ENCODE data around the gene PCARE.

The PCARE gene

DNA sequence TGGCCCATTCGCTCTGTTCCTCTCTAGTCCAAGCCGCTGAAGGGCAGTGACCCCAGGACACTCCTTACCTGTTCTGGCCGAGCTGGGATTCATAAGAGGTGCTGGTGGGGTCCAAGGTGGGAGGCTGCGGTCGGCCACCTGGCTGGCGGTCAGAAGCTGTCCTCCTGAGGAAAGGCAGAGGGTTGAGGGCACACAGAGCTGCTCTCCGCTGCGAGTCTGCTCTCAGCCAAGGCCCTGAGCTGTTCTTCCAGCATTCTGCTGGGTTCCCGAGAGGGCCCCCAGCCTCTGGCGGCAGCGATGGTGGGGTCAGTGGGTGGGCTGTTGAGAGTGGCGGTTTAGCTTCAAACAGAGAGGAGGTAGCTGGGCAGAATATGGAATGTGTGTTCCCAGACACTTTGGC lies 3.8 kb downstream of the PCARE start:
- in situ Hi-C loops (cut with MboI; ENCODE audit: low sequenced_read_pairs, unreplicated experiment): no loop called here
- TF ChIP-seq, protein P1, sequence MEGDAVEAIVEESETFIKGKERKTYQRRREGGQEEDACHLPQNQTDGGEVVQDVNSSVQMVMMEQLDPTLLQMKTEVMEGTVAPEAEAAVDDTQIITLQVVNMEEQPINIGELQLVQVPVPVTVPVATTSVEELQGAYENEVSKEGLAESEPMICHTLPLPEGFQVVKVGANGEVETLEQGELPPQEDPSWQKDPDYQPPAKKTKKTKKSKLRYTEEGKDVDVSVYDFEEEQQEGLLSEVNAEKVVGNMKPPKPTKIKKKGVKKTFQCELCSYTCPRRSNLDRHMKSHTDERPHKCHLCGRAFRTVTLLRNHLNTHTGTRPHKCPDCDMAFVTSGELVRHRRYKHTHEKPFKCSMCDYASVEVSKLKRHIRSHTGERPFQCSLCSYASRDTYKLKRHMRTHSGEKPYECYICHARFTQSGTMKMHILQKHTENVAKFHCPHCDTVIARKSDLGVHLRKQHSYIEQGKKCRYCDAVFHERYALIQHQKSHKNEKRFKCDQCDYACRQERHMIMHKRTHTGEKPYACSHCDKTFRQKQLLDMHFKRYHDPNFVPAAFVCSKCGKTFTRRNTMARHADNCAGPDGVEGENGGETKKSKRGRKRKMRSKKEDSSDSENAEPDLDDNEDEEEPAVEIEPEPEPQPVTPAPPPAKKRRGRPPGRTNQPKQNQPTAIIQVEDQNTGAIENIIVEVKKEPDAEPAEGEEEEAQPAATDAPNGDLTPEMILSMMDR (IDR thresholded peaks at IDR 0.05; ENCODE audit: borderline replicate concordance, control extremely low read depth, extremely low read depth, insufficient read depth, missing control alignments): no peak
- DNase-seq (ENCODE audit: low spot score): no peak

DNA sequence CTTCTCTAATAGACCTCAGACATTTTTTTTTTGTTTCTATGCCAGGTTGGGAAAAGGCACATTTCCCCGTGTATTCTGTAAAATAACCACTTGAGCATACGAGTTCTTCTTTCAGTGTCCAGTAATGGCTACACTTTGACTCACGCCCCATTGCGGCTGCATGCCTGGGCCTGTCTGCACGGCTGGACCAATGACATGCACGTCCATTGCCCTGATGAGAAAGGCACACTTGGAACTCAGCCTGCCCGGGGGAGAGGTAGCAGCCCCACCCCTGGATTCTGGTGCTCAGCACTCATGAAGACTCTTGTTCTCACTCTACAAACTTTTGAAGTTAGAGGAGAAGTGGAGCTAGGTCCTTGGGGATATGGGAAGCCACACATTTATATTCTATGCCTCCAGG lies 5.8 kb downstream of the PCARE start:
- in situ Hi-C loops (cut with MboI; ENCODE audit: low sequenced_read_pairs, unreplicated experiment): no loop called here
- TF ChIP-seq, protein P1 (IDR thresholded peaks at IDR 0.05; ENCODE audit: borderline replicate concordance, control extremely low read depth, extremely low read depth, insufficient read depth, missing control alignments): no peak
- DNase-seq (ENCODE audit: low spot score): no peak

DNA sequence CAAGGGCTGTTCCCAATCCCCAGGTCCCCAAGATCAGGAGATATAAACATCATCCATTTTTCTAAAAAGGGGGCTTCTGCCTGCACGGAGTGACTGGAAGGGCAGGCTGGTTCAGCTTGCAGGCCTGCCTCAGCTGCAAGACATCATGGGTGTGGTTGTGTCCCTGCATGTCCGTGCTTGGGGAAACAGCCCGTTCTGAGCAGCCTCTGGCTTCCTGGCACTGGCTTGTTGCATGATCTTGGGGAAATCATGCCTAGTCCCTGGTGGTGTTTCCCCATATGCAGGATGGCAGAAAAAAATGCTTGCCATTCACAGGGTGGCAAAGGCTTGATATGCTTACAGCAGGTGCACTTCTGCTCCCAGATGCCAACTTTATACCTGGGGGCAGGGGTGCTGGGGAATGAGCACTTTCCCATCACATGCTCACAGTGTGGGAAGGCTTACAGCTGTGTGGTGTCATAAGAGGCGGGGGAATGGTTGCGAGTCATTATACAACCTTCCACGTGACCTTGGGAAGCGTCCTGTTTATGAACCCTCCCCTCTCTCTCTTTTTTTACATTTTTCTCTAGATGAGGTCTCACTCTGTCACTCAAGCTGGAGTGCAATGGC lies 7.2 kb downstream of the PCARE start:
- DNase-seq (ENCODE audit: low spot score): no peak
- TF ChIP-seq, protein P1 (IDR thresholded peaks at IDR 0.05; ENCODE audit: borderline replicate concordance, control extremely low read depth, extremely low read depth, insufficient read depth, missing control alignments): no peak

DNA sequence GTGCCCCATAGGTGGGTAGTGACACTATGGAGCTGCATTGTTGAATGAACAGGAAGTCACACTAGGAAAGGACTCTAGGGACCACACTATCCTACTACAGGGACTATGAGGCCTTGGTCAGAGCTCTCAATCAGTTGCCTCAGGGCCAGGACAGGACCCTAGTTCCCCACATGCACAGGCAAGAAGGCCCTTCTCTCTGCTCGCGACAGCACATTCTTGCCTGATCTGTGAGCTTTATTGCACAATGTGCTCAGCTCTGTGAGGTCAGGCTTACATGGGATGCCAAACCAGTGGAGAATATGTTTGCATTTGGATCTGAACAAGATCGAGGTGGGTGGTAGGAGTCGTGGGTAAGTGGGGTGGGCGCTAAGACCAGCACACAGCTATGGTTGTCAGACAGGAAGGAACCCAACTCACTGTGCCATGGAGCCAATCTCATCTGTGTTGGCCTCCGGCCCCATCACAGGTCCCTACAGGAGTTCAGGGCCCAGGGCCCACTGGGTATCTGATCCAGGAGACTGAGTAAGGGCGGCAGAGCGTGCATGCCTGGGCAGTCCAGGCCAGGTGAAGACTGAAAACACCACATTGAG lies 8.0 kb downstream of the PCARE start:
- no peak for DNase-seq (ENCODE audit: low spot score)
- TF ChIP-seq, protein P1 (IDR thresholded peaks at IDR 0.05; ENCODE audit: borderline replicate concordance, control extremely low read depth, extremely low read depth, insufficient read depth, missing control alignments): no peak
- in situ Hi-C loops (cut with MboI; ENCODE audit: low sequenced_read_pairs, unreplicated experiment): no loop called here

More for the DNA sequence above, 7.2 kb downstream of the PCARE start:
- in situ Hi-C loops (cut with MboI; ENCODE audit: low sequenced_read_pairs, unreplicated experiment): no loop called here

DNA sequence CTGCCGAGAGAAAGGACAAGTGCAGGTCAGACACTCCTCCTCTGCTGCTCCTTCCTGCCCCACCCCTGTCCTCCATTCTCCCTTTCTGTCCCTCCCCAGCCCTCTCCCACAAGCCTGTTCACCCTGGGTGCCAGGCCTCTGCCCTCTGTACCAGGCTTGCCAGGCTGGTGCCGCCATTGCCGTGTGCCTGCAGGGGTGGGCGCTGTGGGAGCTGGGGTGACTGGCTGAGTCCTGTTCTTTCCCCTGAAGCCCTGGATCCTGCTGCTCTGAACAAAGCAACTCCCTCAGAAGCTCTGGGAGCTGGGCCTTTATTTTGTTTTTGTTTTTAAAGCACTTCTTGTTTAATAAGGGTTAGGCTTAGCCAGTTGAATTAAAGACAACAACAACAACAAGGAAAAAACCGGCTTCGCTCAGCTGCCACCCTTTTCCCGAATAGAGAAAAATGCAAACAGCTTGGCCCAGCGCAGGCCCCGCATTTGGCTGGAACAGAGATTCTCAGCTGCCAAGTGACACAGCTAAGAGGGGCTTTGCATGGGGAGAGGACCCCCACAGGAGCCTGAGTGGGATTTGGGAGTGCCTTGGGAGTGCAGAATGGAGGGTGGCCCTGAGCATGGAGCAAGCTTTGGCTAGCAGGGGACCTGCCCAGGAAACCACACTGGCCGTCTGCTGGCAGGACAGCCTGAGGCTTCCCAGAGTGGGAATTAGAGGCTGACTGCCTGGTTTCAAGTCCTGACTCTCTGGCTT lies 9.1 kb downstream of the PCARE start:
- TF ChIP-seq, protein P1 (IDR thresholded peaks at IDR 0.05; ENCODE audit: borderline replicate concordance, control extremely low read depth, extremely low read depth, insufficient read depth, missing control alignments): no peak
- in situ Hi-C loops (cut with MboI; ENCODE audit: low sequenced_read_pairs, unreplicated experiment): no loop called here
- no peak for DNase-seq (ENCODE audit: low spot score)

DNA sequence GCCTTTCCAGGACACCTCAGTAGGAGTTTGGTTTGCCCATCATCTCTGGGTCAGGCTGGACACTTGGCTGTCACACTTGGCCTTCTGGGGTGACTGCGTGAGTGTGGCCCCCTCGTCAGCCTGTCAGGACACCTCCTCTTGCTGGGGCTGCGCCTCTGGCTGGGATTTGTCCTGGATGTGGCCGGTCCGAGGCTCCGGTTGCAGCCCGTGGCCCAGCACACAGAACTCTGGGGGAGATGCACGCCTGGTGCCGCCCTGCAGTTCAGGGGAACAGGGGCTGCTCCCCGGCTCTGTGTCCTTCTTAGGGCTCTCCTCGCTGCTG lies 9.6 kb downstream of the PCARE start:
- in situ Hi-C loops (cut with MboI; ENCODE audit: low sequenced_read_pairs, unreplicated experiment): no loop called here
- DNase-seq (ENCODE audit: low spot score): no peak
- TF ChIP-seq, protein P1 (IDR thresholded peaks at IDR 0.05; ENCODE audit: borderline replicate concordance, control extremely low read depth, extremely low read depth, insufficient read depth, missing control alignments): no peak

Data from GM13976 (cell line).